Omental fat pad (tissue), 4 donors: Measurements from ENCODE around the gene TTLL1. TPM values are rescaled to one million over a fixed set of nuclear protein-coding genes. Genes with fewer than 3 reads are reported as not detected.

Experiments
- ATAC-seq: fragments of 150-250 bp; one replicate; pipeline ENCODE4 v1.9.1; 2016; ENCODE audit warnings: mild to moderate bottlenecking, moderate library complexity; ENCODE audit not compliant: low FRiP score
- DNase-seq: peaks from one replicate; pipeline ENCODE4 v3.0.0-alpha.2; 2019; ENCODE audit warnings: low spot score
- total RNA-seq, 4 donors: library from RNA; depleted of rRNA; stranded (reverse); fragments of >200 nt; gene quantifications; one replicate each; pipeline ENCODE4 v1.1.0, GENCODE V29; 2016
- TF ChIP-seq, protein P1 (sequence below), 3 donors: fragments of 450-650 bp; IDR thresholded peaks; one replicate each; pipeline ENCODE4 v1.5.1; 2016 to 2017; ENCODE audit warnings: antibody characterized with exemption in 3 of 3, mild to moderate bottlenecking in 3 of 3, moderate library complexity in 2 of 3

The TTLL1 gene
- total RNA-seq, 4 donors from 2014 or later, result 2.2 to 5.3 (median 3.6) TPM

DNA sequence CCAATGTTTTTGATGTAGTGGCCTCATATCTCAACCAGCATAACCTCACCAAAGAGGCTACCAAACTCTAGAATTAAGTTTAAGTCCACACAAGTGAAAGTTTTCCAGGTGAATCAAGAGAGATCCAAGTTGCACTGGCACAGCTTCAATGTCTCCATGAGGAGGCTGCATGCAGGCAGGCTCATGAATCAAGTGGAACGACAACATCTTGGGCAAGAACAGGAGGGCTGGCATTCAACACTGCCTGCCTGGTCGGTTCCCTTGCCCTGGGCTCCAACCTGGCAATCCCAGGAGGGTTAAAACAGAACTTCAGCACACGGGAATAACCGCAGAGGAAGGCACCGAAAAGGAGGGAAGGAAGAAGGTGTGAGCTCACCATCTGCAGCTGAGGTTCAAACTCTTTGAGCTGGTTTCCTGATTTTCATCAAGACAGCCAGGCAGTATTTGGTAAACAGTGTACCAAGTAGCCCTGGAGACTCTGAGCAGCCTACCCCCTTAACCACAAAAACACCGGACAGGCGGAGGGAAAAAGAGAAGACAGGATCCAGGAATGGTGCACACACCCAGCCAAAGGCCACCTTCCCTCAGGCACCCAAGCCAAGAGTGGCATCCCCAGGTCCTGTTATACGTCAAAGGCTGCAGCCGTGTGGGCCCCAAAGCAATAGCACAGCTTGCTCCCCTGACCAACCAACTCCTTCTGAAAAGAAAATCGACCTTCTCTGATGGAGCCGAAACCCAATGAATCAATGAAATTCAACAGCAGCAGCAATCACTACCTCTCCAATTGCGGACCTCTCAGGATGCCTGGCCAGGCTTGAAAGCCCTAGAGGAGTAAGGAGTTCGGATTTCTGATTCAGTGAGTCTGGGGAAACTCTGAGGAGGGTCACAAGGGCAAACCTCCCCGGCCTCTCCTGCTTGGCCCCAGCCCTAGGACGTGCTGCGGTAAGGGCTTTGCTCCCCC is 75.6 kb downstream of the TTLL1 start:
- ATAC-seq (peak; percentile 20), DNase-seq (no peak)
- TF ChIP-seq, protein P1, sequence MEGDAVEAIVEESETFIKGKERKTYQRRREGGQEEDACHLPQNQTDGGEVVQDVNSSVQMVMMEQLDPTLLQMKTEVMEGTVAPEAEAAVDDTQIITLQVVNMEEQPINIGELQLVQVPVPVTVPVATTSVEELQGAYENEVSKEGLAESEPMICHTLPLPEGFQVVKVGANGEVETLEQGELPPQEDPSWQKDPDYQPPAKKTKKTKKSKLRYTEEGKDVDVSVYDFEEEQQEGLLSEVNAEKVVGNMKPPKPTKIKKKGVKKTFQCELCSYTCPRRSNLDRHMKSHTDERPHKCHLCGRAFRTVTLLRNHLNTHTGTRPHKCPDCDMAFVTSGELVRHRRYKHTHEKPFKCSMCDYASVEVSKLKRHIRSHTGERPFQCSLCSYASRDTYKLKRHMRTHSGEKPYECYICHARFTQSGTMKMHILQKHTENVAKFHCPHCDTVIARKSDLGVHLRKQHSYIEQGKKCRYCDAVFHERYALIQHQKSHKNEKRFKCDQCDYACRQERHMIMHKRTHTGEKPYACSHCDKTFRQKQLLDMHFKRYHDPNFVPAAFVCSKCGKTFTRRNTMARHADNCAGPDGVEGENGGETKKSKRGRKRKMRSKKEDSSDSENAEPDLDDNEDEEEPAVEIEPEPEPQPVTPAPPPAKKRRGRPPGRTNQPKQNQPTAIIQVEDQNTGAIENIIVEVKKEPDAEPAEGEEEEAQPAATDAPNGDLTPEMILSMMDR (IDR thresholded peaks at IDR 0.05), result no peak

DNA sequence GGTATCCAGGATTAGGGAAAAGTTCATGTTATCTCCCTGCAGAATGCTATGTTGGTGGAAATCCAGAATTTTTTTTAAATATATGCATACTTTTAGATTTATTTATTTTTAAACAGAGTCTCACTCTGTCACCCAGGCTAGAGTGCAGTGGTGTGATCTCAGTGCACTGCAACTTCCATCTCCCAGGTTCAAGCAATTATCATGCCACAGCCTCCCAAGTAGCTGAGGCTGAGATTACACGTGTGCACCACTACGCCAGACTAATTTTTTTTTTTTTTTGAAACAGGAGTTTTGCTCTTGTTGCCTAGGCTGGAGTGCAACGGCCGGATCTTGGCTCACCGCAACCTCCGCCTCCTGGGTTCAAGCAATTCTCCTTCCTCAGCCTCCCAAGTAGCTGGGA is 76.8 kb downstream of the TTLL1 start:
- TF ChIP-seq, protein P1 (IDR thresholded peaks at IDR 0.05), result no peak
- no peak for DNase-seq
- no peak for ATAC-seq

DNA sequence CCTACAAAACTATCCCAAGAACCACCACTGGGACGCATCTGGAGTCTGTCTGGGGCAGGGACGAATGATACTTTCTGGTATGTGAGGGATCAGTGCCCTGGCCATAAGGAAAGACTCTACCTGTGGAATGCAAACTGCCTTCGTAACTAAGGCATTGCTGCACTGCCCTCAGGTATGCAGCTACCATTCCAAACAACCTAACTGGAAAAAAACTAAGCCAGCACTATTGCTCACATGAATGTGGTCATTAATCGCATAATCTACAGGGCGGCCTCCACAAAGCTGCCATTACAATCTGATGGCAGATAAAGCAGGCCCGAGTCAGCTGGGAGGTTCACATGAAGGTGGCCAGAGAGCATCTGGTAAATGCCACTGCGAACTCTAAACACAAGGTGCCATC is 78.1 kb downstream of the TTLL1 start:
- DNase-seq (no peak), ATAC-seq (no peak)
- TF ChIP-seq, protein P1 (IDR thresholded peaks at IDR 0.05), result no peak

DNA sequence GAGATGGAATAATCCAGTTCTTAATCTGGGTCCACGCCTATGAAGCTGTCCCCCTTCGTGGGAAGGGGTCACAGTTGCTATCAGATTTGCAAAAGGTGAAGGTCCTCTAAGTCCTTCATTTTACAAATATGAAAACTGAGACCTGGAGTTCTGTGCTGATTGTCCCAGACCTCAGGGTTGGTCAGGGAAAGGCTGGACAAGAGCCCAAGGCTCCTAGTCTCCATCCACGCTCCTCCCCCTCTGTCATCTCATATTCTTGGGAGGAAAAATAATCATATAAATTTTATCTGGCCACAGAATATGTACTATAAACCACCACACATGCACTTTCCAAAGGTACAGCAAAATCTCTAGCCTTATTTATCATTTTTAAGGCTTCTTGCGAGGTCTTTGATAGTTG is 79.7 kb downstream of the TTLL1 start:
- ATAC-seq (no peak), DNase-seq (no peak)
- TF ChIP-seq, protein P1 (IDR thresholded peaks at IDR 0.05), result no peak

DNA sequence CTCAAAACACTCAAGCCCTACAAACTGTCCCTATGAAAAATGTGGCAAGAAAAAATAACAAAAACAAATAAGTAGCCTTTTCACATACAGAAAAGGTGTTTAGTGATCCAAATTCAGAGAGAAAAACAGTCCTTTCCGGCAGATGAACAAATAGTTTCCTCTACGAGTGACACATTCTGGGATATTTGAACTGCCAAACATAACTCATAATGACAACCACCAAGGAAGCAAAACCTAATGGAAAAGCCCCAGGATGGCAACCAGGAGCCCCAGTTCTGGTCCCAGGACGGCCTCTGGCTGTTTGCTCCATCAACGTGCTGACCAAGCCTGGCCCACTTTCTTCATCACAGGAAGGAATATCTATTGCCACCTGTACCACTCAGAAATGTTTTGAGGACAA is 80.3 kb downstream of the TTLL1 start:
- TF ChIP-seq, protein P1 (IDR thresholded peaks at IDR 0.05), result no peak
- ATAC-seq (no peak), DNase-seq (no peak)

DNA sequence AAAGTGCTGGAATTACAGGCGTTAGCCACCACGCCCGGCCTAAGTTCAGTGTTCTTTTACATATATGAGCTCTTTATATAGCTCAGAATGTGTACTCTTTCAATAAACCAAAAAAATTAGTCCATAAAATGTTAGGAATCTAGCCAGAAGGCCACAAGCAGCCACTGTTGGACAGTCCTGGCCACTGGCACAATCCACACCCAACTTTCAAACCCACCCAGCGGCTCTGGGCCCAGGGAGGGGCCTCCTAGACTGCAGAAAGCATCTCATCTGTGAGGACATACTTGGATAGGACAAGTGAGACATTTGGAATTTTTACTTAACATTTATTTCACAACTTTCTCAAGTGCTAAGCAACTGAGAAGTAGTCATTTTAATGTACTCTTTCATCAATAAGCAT is 80.7 kb downstream of the TTLL1 start:
- DNase-seq, result no peak
- ATAC-seq, result no peak
- TF ChIP-seq, protein P1 (IDR thresholded peaks at IDR 0.05), result no peak
